IPS DF 4.7 (cell line): ENCODE measurements around the gene NOM1.

Experiments used
- DNase-seq: peaks from one replicate; pipeline ENCODE4 v3.0.0-alpha.2; 2013; ENCODE audit warnings: low spot score; ENCODE audit errors: extremely low read depth

The NOM1 gene

DNA sequence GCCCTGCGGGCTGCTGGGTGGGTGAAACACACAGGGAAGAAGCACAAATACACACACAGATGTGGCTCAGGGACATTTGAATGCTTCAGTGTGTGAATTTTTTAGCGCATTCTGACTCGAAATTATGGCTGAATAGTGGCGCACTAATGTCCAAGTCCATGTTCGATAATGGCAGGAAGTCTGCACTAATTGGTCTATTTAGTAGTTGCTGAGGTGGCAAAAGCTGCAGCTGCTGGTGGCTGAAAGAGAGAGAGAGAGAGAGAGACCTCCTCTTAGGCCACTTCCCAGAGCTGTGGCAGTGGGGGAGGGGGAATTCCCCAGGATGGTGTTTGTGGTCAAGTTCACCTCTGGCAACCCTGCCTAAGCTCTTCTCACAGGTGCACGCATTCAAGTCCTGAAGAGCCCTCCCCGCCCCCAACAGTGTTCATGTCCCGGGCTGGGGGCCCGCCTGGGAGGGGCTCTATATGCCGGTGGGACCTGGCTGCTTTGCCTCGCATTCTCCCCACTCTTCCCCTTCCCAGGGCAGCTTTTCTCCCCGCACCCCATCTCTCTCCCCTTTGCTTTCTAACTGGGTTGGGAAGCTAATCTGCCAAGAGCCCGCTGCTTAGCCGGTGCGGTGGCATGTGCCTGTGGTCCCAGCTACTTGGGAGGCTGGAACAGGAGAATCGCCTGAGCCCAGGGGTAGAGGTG is 67.0 kb downstream of the NOM1 start:
- DNase-seq, result no peak

DNA sequence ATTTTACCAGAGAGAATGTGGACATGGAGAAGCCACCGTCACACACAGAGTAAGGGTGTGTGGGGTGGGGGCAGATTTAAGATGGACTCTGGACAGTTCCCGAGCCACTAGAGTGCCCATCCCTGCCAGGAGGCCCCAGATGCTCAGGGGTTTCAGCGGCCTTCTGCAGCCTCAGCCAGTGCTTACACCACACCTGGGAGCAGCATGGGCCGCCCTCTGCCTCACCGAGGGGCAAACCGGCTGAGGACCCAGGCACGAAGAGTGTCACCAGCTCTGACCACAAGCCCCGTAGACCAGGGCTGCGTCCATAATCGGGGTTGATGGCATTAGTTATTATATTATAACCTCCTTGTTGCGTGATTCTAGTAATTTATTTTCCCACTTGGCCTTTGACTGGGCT is 67.6 kb downstream of the NOM1 start:
- DNase-seq, result no peak

DNA sequence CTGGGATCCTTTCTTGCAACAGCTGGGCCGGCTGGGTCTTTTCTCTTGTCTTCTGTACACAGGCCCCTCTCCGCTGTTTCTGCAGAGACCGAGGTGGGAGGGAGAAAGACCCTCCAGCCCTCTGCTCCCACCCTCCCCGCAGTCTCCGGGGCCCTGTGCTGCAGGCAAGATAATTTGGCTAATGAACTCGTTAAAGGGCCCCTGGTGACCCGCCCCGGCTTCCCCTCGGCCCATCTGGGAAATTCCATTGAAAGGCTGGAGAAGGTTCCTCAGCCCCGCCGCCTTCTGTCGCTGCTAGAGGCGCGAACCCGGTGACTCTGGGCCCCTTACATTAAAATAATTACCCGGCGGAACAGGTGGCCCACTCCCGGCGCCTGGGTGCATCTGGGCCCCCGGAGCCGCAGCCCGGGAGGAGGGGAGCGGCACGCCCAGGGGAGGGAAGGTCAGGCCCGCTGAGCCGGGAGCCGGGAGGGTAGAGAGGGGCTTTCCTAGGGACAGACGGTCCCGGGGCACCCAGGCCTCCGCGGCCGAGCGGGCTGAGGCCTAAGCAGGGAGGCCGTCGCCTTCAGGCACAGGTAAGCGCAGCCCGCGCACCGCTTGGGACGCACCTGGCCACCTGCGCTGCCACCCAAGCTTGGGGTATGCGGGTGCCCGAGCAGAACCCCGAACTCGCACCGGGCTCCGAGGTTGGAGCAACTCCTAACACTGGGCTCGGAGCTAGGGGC is 68.3 kb downstream of the NOM1 start:
- DNase-seq, result no peak

DNA sequence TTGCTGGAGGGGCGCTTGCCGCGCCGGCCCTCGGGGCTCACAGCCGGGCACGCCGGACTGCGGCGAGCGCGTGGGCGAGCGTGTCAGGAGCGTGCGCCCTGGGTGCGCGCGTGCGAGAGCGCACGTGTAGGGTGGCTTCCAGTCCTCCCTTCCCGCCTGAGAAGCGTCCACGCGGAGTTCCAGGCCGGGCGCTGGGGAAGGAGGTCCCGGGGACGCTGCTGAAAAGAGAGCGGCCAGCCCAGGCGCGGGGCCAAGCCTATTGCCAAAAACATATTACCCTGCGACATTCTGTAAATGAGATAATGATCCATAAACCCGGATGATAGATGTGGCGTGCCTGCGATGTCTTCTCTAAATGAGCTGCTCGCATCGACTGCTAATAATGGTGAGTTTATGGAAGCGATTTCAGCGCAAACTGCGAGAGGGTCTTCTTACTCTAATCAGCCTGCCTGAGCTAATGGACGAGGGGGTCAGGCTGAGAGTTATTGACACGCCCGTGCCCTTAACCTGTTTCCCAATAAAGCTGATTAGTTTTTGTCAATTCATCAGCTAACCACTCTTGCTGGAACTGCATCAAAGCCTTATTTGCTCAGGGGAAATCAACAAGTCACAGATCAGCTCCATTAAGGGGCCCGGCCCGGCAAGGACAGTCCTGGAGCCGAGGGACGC is 69.0 kb downstream of the NOM1 start:
- no peak for DNase-seq

DNA sequence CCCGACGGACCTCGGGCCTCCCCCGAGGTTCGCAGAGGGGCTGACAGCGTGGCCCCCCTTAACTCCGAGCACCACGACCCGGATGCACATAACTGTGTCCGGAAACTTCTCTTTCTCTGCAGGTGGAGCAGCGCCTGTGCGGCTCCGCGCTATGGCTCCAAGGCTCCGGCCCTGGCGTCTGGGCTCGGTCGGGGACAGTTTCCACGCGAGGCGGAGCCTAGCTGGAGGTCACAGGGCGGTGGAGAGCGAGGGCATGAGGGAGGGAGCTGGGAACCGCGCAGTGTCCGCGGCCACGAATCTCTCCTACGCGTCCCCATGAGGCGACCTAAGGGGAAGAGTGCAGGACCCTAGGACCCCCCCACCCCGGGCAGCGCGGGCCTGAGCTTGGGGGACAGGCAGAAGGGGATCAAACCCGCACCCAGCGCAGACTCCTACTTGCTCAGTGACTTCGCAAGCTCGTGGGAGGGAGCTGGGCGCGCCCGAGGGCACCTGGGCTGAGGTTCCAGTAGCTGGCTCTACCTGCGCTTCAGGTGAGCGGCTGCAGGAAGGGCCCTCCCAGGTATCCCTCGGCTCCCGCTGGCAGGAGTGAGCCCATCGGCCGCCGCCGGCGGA is 69.6 kb downstream of the NOM1 start:
- DNase-seq, result no peak

DNA sequence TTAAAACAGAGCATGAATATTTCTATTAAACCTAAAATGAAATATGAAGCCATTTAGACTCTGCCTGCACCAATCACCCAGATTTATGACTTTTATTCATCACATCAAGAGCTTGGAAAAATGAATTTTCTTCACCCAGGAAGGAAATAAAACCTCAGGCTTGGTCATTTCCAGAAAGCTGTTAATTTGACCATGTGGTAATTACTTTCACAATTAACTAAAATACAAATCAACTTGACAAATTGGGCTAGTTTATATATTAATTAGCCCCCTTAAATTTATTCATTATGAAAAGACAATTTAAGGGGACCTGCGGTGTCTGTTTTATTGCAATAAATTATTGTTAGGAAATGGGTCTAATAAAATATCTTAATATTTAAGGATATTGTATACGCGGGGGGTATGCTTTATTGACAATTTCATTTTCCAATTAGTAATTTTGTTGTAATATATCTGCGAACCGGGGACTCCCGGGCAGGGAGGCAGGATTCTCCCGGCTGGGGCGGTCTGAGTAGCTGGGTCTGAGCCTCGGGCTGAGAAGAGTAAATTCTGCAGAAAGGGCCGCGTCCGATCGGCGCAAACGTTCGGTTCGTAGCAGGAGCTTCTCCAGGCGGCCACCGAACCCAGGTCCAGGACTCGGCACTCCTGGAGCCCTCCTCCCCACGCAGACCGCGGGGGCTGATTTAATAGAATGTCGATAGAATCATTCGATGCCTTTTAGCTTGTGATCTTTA is 70.4 kb downstream of the NOM1 start:
- no peak for DNase-seq

DNA sequence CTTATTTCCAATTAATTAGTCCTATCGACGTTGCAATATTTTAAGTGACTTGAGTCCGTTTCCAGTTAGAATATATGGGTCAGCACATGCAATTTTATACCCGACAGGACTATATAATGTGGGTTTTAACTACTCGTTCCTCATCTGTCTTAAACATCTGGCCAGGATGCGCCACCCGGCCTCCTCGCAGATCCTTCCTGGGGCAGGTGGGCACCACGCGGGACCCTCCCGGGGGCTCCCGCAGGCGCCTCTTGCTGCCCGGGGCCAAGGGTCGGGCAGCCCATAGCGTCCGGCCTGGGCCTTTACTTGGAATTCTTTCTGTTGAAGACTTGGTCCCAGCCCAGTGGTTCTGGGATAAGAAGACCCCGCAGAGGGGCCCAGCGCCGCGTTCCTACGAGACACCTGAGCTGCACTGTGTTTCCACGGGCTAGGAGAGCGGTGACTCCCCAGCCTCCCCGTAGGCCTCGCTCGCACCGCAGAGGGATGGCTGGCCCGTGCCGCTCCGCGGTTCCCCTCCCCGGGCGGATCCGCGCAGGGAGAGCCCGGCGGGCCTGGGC is 71.1 kb downstream of the NOM1 start:
- no peak for DNase-seq

DNA sequence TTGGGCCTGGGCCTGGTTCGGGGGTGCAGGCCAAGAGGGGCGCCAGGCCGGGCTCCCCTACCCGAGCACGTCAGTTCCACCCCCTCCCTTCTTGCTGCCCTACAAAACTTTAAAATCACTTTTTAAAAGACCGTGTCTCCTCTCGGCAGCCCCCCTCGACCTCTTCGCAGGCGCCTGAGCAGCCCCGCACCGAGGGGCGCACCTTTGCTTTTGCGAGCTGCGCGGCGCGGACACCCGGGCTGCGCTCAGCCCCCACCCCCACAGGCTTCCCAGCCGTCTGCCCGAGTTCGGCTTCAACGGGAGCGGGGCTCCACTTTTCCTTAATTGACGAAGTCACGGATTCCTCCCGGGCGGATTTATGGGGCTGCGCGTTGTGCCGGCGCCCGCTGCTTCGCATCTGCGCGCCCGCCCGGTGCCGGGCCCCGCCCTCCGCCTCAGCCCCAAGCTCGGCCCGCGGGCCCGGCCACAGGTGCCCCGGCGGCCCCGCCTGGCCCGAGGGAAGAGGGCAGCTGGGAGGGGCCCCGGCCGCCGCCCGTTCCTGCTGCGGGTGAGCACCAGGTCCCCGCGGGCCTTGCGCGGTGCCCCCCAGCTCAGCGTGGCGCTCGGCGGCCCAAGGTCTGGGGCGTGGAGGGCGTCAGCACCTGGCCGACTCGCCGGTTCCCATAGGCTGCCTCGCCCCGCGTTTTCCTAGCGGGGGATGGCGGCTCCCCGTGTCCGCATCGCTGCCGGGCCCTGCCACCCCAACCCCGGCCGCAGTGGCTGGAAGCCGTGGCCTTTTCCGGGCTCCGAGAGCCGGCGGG is 71.8 kb downstream of the NOM1 start:
- DNase-seq, result no peak

DNA sequence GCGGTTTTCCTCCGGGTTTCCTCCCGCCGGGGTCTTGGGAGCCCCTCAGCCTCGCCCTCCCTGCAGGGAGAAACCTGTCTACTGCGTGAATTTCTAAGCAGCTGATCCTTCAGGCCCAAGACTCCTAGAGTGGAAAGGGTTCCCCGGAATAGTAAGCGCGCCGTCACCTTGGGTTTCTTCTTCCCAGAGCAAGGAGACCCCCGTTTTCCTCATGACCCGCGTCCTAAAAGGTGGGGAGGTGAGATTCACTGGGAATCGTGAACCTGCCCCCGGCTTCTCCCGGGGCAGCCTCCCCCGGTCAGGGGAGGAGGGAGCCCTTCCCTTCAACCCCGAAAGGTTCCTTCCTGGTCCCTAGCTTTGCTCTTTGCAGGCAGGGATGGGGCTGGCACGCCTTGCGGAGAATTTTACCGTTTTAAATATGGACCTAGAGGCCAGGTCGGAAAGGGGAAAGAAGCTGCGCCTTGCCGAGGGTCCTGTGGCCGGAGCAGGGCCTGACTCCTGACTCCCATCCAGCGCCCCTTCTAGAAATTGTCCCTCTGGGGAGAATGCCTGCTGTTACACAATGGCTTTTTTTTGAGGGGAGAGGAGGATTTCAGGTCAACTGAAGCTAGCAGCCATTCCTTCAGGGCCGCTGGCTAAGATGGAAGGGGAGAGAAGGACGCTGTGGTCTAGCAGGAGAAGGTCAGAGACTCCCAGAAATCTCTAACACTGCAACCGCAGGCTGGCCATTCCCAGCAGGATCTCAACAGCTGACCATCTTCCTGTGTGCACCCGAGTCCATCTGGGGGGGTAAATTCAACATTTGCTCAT is 72.6 kb downstream of the NOM1 start:
- no peak for DNase-seq
